ENCODE results near the gene DGAT2. TPM values are rescaled to one million over a fixed set of nuclear protein-coding genes. Genes with fewer than 3 reads are reported as not detected.

Gene DGAT2
- total RNA-seq, 2 donors from 2014 or later: 2.3 to 3.4 TPM

DNA sequence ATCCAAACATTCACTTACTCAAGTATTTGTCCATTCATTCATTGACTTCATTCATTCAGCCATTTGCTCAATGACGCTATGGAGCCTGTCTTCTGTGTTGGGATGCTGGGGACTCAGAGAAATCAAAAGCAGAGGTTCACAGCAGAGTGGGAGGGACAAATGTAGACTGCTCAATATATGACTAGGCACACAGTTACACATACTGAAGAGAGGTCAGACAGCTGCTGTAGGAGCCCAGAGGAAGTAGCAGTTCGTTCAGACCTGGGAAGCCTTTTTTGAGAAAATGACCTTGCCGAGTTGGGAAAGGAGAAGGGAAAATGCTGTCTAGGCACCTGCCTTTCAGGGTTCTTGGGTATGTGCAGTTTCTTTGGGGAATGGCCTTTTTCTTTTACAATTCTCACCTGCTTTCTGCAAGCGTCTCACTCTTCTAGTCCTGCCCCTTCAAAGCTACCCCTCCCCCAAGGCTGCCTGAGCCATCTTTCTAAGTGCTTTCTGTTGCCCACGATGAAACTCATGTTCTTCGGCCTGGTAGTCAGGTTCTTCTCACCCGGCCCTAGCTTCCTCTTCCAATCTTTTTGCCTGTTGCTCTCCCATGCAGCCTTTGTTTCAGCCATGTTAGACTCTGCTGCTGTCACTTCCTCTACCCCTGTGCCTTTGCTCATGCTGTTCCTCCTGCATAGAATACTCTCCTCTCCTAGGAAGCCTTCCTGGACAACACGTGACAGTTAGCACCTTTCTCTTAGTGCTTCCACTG is 42.2 kb downstream of the DGAT2 start:
- H3K4me1 ChIP-seq (ENCODE audit: control insufficient read depth in 1 of 2, low read depth in 2 of 2): peaks cover 0 to 10% of the 10 kb centered on the region in 2 donors
- H3K4me3 ChIP-seq: no peak overlapping the region
- H3K9me3 ChIP-seq: no peaks in the 10 kb centered on the region
- no peak for TF ChIP-seq CTCF (IDR thresholded peaks at IDR 0.05)
- H3K27me3 ChIP-seq (replicated peaks; ENCODE audit: insufficient read depth): no peaks in the 10 kb centered on the region
- no peaks in the 10 kb centered on the region for H3K36me3 ChIP-seq
- ATAC-seq (ENCODE audit: insufficient number of reproducible peaks, low FRiP score, low read depth): no peak
- no peak overlapping the region for H3K27ac ChIP-seq
- no peak for DNase-seq (ENCODE audit: low spot score)

DNA sequence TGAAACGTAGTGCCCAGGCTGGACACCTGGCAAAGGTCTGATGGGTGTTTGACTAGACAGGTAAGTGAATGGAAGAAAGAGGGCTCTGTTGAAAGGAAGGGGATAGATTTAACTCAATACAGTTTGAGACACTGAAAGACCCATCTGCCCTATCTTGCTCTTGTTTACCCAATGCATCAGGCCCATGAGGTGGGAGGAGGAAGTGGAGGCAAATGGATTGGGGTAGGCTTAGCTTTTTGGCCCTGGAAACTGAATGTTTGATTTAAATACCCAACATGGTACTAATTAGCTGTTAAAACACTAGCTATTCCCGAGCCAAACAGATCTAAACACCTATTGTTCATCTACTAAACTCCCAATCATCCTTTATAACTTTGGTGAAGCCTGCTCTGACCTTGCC is 42.9 kb downstream of the DGAT2 start:
- ATAC-seq (ENCODE audit: insufficient number of reproducible peaks, low FRiP score, low read depth) (no peak), DNase-seq (ENCODE audit: low spot score) (no peak)
- no peaks in the 10 kb centered on the region for H3K27me3 ChIP-seq (replicated peaks; ENCODE audit: insufficient read depth)
- no peak for TF ChIP-seq CTCF (IDR thresholded peaks at IDR 0.05)
- no peaks in the 10 kb centered on the region for H3K36me3 ChIP-seq
- no peaks in the 10 kb centered on the region for H3K9me3 ChIP-seq
- no peak overlapping the region for H3K4me3 ChIP-seq
- H3K27ac ChIP-seq: no peak overlapping the region
- peaks cover 4 to 16% of the 10 kb centered on the region in 2 donors for H3K4me1 ChIP-seq (ENCODE audit: control insufficient read depth in 1 of 2, low read depth in 2 of 2)

- no peak for TF ChIP-seq CTCF (IDR thresholded peaks at IDR 0.05)
- ATAC-seq (ENCODE audit: insufficient number of reproducible peaks, low FRiP score, low read depth) (no peak), DNase-seq (ENCODE audit: low spot score) (no peak)
- Histone ChIP-seq H3K27me3 (replicated peaks; ENCODE audit: insufficient read depth) (no peaks in the 10 kb centered on the region), H3K27ac (no peak overlapping the region), H3K4me3 (no peak overlapping the region), H3K4me1 (ENCODE audit: control insufficient read depth in 1 of 2, low read depth in 2 of 2) (peaks cover 13 to 27% of the 10 kb centered on the region in 2 donors), H3K36me3 (no peaks in the 10 kb centered on the region), H3K9me3 (no peaks in the 10 kb centered on the region)
Observed at GRCh38 chr11:75812542-75813040, 44.0 kb downstream of the DGAT2 start.

DNA sequence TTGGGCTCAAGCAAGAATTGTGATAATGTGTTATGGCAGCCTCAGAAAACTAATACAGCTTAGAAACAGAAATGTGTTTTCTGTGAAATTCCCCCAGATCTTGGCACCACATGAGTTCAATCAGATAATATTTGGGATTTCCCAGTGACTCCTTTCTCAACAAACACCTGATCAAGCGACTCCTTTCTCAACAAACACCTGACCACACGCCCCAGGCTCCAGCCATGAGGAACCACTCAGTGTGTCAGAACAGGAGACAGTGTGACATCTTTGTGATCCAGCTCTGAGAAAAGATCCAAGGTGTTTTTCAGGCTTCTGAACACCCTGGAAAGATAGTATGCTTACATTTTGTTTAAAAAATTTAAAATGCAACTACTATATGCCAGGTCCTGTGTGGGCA is 44.5 kb downstream of the DGAT2 start:
- no peaks in the 10 kb centered on the region for H3K36me3 ChIP-seq
- no peak for ATAC-seq (ENCODE audit: insufficient number of reproducible peaks, low FRiP score, low read depth)
- no peaks in the 10 kb centered on the region for H3K27me3 ChIP-seq (replicated peaks; ENCODE audit: insufficient read depth)
- no peak for TF ChIP-seq CTCF (IDR thresholded peaks at IDR 0.05)
- H3K4me3 ChIP-seq: no peak overlapping the region
- H3K27ac ChIP-seq: no peak overlapping the region
- H3K4me1 ChIP-seq (ENCODE audit: control insufficient read depth in 1 of 2, low read depth in 2 of 2): peaks cover 14 to 32% of the 10 kb centered on the region in 2 donors
- no peak for DNase-seq (ENCODE audit: low spot score)
- H3K9me3 ChIP-seq: no peaks in the 10 kb centered on the region

DNA sequence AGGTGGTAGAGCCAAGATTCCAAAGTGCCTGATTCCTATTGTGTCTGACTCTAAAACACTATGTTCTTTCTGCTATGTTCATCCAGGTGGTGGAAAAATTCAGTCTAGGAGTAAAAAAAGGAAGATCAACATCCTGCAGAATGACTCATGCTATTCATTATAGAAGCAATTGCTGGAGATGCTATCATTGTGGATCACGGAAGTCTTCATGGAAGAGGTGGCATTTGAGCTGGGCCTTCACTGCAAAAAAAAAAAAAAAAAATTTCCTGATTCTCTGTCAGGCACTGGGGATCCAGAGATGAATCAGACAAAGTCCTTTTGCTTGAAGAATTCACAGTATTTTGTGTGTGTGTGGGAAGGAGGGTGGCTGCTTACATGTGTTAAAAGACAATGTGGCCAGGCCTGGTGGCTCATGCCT is 45.1 kb downstream of the DGAT2 start:
- no peaks in the 10 kb centered on the region for H3K36me3 ChIP-seq
- ATAC-seq (ENCODE audit: insufficient number of reproducible peaks, low FRiP score, low read depth) (no peak), DNase-seq (ENCODE audit: low spot score) (no peak)
- H3K4me3 ChIP-seq: no peak overlapping the region
- peaks cover 14 to 33% of the 10 kb centered on the region in 2 donors for H3K4me1 ChIP-seq (ENCODE audit: control insufficient read depth in 1 of 2, low read depth in 2 of 2)
- TF ChIP-seq CTCF (IDR thresholded peaks at IDR 0.05): no peak
- no peak overlapping the region for H3K27ac ChIP-seq
- H3K27me3 ChIP-seq (replicated peaks; ENCODE audit: insufficient read depth): no peaks in the 10 kb centered on the region
- no peaks in the 10 kb centered on the region for H3K9me3 ChIP-seq
